Measurements from ENCODE around the gene OXTR. TPM values are rescaled to one million over a fixed set of nuclear protein-coding genes. Genes with fewer than 3 reads are reported as not detected.
A peak's percentile ranks its signal among the peaks of the same experiment; 100 is the strongest.

The OXTR gene
- 0.25 TPM for total RNA-seq

DNA sequence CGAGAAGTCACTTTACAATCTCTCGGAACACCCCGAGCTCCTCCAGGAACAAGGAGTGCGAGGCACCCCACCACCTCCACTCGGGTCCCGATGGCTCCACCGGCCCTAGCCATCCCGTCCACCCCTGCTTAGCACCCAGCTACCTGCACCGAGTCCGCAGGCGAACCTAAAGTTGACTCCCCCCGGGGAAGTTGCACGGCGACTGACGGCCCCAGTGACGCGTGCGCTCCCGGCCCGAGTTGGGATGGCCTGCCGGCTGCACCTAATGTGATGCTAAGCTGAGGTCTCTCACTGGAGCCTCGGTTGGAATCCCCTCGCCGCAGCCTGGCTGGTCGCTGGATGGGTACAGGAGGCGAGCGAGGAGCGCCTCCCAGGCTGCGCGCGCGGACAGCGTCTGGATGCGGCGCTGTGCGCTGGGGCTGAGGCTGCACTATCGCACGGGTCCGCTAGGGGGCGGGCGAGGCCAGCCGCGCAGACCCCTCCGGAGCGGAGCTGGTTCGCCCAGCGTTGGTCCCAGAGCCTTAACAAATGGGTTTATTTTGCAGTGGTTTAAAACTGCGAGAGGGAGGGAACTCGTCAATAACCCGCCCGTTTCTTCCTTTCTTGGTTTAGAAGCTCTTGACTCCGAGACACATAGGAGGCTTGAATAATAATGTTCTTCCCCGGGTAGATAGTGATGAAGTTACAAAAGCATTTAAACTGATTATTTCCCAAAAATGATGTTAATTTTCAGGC, at the start of gene OXTR:
Gene OXTR (minus strand): TSS at position 526 of the 735 bp plus-strand sequence. CDS start 1,426 bp downstream, outside the sequence.
- peaks cover 21% of the 10 kb centered on the region for H3K4me1 ChIP-seq
- TF ChIP-seq, protein P1, sequence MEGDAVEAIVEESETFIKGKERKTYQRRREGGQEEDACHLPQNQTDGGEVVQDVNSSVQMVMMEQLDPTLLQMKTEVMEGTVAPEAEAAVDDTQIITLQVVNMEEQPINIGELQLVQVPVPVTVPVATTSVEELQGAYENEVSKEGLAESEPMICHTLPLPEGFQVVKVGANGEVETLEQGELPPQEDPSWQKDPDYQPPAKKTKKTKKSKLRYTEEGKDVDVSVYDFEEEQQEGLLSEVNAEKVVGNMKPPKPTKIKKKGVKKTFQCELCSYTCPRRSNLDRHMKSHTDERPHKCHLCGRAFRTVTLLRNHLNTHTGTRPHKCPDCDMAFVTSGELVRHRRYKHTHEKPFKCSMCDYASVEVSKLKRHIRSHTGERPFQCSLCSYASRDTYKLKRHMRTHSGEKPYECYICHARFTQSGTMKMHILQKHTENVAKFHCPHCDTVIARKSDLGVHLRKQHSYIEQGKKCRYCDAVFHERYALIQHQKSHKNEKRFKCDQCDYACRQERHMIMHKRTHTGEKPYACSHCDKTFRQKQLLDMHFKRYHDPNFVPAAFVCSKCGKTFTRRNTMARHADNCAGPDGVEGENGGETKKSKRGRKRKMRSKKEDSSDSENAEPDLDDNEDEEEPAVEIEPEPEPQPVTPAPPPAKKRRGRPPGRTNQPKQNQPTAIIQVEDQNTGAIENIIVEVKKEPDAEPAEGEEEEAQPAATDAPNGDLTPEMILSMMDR (IDR thresholded peaks at IDR 0.05): peak; percentile 56 to 79 (median 71)
- no peak for TF ChIP-seq POLR2AphosphoS5 (IDR thresholded peaks at IDR 0.05; ENCODE audit: insufficient read depth in 1 of 2, low read depth in 1 of 2)
- H3K36me3 ChIP-seq: no peaks in the 10 kb centered on the region
- intact Hi-C loops (cut with DNase I): no loop called here
- DNase-seq (ENCODE audit: extremely low spot score in 2 of 2): peak; percentile 70 to 71
- peaks cover 6% of the 10 kb centered on the region for H3K27me3 ChIP-seq
- H3K4me3 ChIP-seq: peak within 1 kb of the TSS; percentile 14 to 38
- no peaks in the 10 kb centered on the region for H3K9me3 ChIP-seq
- no peak within 1 kb of the TSS for H3K27ac ChIP-seq

DNA sequence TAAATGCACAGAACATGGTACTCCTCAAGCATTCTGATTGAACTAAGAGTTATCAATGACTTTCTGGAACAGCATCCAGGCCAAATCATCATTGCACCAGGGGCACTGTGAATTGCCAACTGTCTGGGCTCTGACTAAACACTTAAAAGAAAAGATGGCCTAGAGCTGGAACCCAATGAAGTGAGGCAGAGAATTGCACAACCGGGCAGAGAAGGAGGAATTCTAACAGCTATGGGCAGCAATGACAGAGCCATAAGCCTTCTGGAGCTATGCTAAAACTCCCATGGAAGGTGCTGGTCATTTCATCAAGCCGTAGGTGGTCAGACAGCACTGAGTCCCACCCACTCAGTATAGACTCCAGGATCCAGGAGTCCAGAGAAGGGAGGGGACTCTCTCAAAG, 48.1 kb upstream of the OXTR start:
- TF ChIP-seq POLR2A (IDR thresholded peaks at IDR 0.05) (no peak), POLR2AphosphoS5 (IDR thresholded peaks at IDR 0.05; ENCODE audit: insufficient read depth in 1 of 2, low read depth in 1 of 2) (no peak)
- TF ChIP-seq, protein P1 (IDR thresholded peaks at IDR 0.05): no peak
- Histone ChIP-seq H3K27me3 (no peaks in the 10 kb centered on the region), H3K4me1 (no peaks in the 10 kb centered on the region), H3K9me3 (peaks cover 21% of the 10 kb centered on the region), H3K4me3 (no peak overlapping the region), H3K36me3 (no peaks in the 10 kb centered on the region), H3K27ac (no peak overlapping the region)
- DNase-seq (ENCODE audit: extremely low spot score in 2 of 2): no peak
- intact Hi-C loops (cut with DNase I): no loop called here

GRCh38 chr3:8816106-8816505, 46.7 kb upstream of the OXTR start:
- Histone ChIP-seq H3K27me3 (no peaks in the 10 kb centered on the region), H3K4me3 (no peak overlapping the region), H3K4me1 (no peaks in the 10 kb centered on the region), H3K27ac (no peak overlapping the region), H3K9me3 (peaks cover 21% of the 10 kb centered on the region), H3K36me3 (no peaks in the 10 kb centered on the region)
- no peak for TF ChIP-seq POLR2A (IDR thresholded peaks at IDR 0.05)
- TF ChIP-seq POLR2AphosphoS5 (IDR thresholded peaks at IDR 0.05; ENCODE audit: insufficient read depth in 1 of 2, low read depth in 1 of 2): no peak
- intact Hi-C loops (cut with DNase I): no loop called here
- no peak for DNase-seq (ENCODE audit: extremely low spot score in 2 of 2)

GRCh38 chr3:8813411-8813810, 44.0 kb upstream of the OXTR start:
- Histone ChIP-seq H3K36me3 (no peaks in the 10 kb centered on the region), H3K4me3 (no peak overlapping the region), H3K27me3 (no peaks in the 10 kb centered on the region), H3K4me1 (no peaks in the 10 kb centered on the region), H3K9me3 (peaks cover 4% of the 10 kb centered on the region), H3K27ac (no peak overlapping the region)
- TF ChIP-seq POLR2A (IDR thresholded peaks at IDR 0.05) (no peak), POLR2AphosphoS5 (IDR thresholded peaks at IDR 0.05; ENCODE audit: insufficient read depth in 1 of 2, low read depth in 1 of 2) (no peak)
- TF ChIP-seq, protein P1 (IDR thresholded peaks at IDR 0.05): no peak
- DNase-seq (ENCODE audit: extremely low spot score in 2 of 2): no peak
- intact Hi-C loops (cut with DNase I): no loop called here

- Histone ChIP-seq H3K36me3 (no peaks in the 10 kb centered on the region), H3K27me3 (no peaks in the 10 kb centered on the region), H3K9me3 (no peaks in the 10 kb centered on the region), H3K27ac (no peak overlapping the region), H3K4me1 (no peaks in the 10 kb centered on the region), H3K4me3 (no peak overlapping the region)
- TF ChIP-seq POLR2A (IDR thresholded peaks at IDR 0.05): no peak
- TF ChIP-seq, protein P1 (IDR thresholded peaks at IDR 0.05): no peak
- no peak for TF ChIP-seq POLR2AphosphoS5 (IDR thresholded peaks at IDR 0.05; ENCODE audit: insufficient read depth in 1 of 2, low read depth in 1 of 2)
- intact Hi-C loops (cut with DNase I): no loop called here
- no peak for DNase-seq (ENCODE audit: extremely low spot score in 2 of 2)
These were observed 41.1 kb upstream of the OXTR start for GRCh38 chr3:8810561-8810960.

Measured in vagina (tissue), 2 donors.